ENCODE results near the gene JAK1. TPM values are rescaled to one million over a fixed set of nuclear protein-coding genes. Genes with fewer than 3 reads are reported as not detected.

The JAK1 gene
- total RNA-seq, 1 experiment from 2014 or later: 27.8 TPM

DNA sequence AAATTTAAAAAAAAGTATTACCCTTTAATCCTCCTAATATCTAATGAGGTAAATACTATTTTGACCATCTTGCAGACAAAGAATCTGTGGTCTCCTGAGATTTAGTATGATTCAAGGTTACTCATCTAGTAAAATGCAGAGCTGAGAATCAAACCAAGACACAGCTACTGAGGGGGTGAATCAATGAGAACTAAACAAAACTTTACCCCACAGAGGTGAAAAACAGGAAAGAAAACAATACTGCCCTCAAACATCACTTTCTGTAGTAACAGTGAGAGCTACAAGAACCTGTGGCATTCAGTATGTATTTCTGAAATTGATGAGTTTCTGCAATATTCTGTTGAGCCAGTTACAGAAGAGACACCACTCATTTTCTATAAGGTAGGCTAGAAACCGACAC lies 85.1 kb downstream of the JAK1 start:
- TF ChIP-seq HMGA2 (CRISPR knock-in tag; IDR thresholded peaks at IDR 0.05) (no peak), TP53 (CRISPR knock-in tag; IDR thresholded peaks at IDR 0.05) (no peak), ZNF396 (CRISPR knock-in tag; IDR thresholded peaks at IDR 0.05; ENCODE audit: borderline replicate concordance) (no peak), ZNF423 (CRISPR knock-in tag; IDR thresholded peaks at IDR 0.05) (no peak), NFYB (CRISPR knock-in tag; conservative IDR thresholded peaks at IDR 0.05; ENCODE audit: low read depth) (no peak), CREM (CRISPR knock-in tag; IDR thresholded peaks at IDR 0.05) (no peak), TEAD1 (CRISPR knock-in tag; IDR thresholded peaks at IDR 0.05) (no peak), ESRRA (CRISPR knock-in tag; IDR thresholded peaks at IDR 0.05; ENCODE audit: borderline replicate concordance) (no peak), GABPB1 (CRISPR knock-in tag; IDR thresholded peaks at IDR 0.05) (no peak), EMX1 (CRISPR knock-in tag; IDR thresholded peaks at IDR 0.05) (no peak), NR3C1 (CRISPR knock-in tag; conservative IDR thresholded peaks at IDR 0.05; ENCODE audit: low read depth) (no peak)
- TF ChIP-seq, protein P1, sequence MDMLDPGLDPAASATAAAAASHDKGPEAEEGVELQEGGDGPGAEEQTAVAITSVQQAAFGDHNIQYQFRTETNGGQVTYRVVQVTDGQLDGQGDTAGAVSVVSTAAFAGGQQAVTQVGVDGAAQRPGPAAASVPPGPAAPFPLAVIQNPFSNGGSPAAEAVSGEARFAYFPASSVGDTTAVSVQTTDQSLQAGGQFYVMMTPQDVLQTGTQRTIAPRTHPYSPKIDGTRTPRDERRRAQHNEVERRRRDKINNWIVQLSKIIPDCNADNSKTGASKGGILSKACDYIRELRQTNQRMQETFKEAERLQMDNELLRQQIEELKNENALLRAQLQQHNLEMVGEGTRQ (CRISPR knock-in tag; IDR thresholded peaks at IDR 0.05): no peak
- TF ChIP-seq, protein P2, sequence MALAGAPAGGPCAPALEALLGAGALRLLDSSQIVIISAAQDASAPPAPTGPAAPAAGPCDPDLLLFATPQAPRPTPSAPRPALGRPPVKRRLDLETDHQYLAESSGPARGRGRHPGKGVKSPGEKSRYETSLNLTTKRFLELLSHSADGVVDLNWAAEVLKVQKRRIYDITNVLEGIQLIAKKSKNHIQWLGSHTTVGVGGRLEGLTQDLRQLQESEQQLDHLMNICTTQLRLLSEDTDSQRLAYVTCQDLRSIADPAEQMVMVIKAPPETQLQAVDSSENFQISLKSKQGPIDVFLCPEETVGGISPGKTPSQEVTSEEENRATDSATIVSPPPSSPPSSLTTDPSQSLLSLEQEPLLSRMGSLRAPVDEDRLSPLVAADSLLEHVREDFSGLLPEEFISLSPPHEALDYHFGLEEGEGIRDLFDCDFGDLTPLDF (CRISPR knock-in tag; IDR thresholded peaks at IDR 0.05): no peak
- TF ChIP-seq, protein P3, sequence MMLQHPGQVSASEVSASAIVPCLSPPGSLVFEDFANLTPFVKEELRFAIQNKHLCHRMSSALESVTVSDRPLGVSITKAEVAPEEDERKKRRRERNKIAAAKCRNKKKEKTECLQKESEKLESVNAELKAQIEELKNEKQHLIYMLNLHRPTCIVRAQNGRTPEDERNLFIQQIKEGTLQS (CRISPR knock-in tag; conservative IDR thresholded peaks at IDR 0.05): no peak
- TF ChIP-seq, protein P4, sequence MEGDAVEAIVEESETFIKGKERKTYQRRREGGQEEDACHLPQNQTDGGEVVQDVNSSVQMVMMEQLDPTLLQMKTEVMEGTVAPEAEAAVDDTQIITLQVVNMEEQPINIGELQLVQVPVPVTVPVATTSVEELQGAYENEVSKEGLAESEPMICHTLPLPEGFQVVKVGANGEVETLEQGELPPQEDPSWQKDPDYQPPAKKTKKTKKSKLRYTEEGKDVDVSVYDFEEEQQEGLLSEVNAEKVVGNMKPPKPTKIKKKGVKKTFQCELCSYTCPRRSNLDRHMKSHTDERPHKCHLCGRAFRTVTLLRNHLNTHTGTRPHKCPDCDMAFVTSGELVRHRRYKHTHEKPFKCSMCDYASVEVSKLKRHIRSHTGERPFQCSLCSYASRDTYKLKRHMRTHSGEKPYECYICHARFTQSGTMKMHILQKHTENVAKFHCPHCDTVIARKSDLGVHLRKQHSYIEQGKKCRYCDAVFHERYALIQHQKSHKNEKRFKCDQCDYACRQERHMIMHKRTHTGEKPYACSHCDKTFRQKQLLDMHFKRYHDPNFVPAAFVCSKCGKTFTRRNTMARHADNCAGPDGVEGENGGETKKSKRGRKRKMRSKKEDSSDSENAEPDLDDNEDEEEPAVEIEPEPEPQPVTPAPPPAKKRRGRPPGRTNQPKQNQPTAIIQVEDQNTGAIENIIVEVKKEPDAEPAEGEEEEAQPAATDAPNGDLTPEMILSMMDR (IDR thresholded peaks at IDR 0.05): no peak
- TF ChIP-seq, protein P5, sequence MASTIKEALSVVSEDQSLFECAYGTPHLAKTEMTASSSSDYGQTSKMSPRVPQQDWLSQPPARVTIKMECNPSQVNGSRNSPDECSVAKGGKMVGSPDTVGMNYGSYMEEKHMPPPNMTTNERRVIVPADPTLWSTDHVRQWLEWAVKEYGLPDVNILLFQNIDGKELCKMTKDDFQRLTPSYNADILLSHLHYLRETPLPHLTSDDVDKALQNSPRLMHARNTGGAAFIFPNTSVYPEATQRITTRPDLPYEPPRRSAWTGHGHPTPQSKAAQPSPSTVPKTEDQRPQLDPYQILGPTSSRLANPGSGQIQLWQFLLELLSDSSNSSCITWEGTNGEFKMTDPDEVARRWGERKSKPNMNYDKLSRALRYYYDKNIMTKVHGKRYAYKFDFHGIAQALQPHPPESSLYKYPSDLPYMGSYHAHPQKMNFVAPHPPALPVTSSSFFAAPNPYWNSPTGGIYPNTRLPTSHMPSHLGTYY (CRISPR knock-in tag; IDR thresholded peaks at IDR 0.05): no peak
- no peaks in the 10 kb centered on the region for H3K27me3 Mint-ChIP-seq (ENCODE audit: low read depth)
- H3K9me3 Mint-ChIP-seq: no peaks in the 10 kb centered on the region
- ATAC-seq: no peak
- no peak overlapping the region for H3K27ac Mint-ChIP-seq
- POLR2A ChIA-PET: no interaction called here
- no peak overlapping the region for H3K4me3 Mint-ChIP-seq
- no peak for DNase-seq (ENCODE audit: low spot score)
- H3K4me1 Mint-ChIP-seq: peaks cover 13% of the 10 kb centered on the region
- 0 out of 2 replicates have a peak, but pooled peaks cover 4% of the 10 kb centered on the region for H3K36me3 Mint-ChIP-seq
- CTCF ChIA-PET: interaction anchor here (1.1 to 1.4 kb wide), 2 partner anchors 20 to 139 kb away, joined by 3 to 4 read pairs; no protein-coding TSS in a partner anchor

DNA sequence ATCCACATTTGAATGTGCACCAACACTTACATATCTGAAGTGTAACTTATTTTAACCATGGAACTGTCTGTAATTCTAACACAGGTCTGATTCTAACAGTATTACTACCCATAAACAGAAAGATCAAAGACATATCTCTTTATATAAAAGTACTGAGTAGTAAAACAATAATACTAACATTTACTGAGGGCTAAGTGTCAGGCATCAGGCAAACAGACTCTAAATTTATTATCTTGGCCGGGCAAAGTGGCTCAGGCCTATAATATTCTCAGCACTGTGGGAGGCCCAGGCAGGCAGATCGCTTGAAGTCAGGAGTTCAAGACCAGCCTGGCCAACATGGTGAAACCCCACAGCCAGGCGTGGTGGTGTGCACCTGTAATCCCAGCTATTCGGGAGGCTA lies 85.9 kb downstream of the JAK1 start:
- peaks cover 11% of the 10 kb centered on the region for H3K4me1 Mint-ChIP-seq
- ATAC-seq (no peak), DNase-seq (ENCODE audit: low spot score) (no peak)
- H3K9me3 Mint-ChIP-seq: no peaks in the 10 kb centered on the region
- H3K27ac Mint-ChIP-seq: no peak overlapping the region
- ChIA-PET CTCF (no interaction called here), POLR2A (no interaction called here)
- H3K27me3 Mint-ChIP-seq (ENCODE audit: low read depth): no peaks in the 10 kb centered on the region
- H3K36me3 Mint-ChIP-seq: peaks cover 6% of the 10 kb centered on the region; the same call in 1 of the 2 replicates
- no peak overlapping the region for H3K4me3 Mint-ChIP-seq
- no peak for TF ChIP-seq ZNF232 (CRISPR knock-in tag; IDR thresholded peaks at IDR 0.05)
- TF ChIP-seq ZBTB21 (CRISPR knock-in tag; IDR thresholded peaks at IDR 0.05; ENCODE audit: borderline replicate concordance): no peak
- no peak for TF ChIP-seq RORB (CRISPR knock-in tag; IDR thresholded peaks at IDR 0.05)
- no peak for TF ChIP-seq SMAD4 (CRISPR knock-in tag; IDR thresholded peaks at IDR 0.05)
- no peak for TF ChIP-seq ESRRA (CRISPR knock-in tag; IDR thresholded peaks at IDR 0.05; ENCODE audit: borderline replicate concordance)
- TF ChIP-seq NR1H2 (CRISPR knock-in tag; IDR thresholded peaks at IDR 0.05): no peak
- TF ChIP-seq ZNF138 (CRISPR knock-in tag; conservative IDR thresholded peaks at IDR 0.05): no peak
- TF ChIP-seq, protein P6, sequence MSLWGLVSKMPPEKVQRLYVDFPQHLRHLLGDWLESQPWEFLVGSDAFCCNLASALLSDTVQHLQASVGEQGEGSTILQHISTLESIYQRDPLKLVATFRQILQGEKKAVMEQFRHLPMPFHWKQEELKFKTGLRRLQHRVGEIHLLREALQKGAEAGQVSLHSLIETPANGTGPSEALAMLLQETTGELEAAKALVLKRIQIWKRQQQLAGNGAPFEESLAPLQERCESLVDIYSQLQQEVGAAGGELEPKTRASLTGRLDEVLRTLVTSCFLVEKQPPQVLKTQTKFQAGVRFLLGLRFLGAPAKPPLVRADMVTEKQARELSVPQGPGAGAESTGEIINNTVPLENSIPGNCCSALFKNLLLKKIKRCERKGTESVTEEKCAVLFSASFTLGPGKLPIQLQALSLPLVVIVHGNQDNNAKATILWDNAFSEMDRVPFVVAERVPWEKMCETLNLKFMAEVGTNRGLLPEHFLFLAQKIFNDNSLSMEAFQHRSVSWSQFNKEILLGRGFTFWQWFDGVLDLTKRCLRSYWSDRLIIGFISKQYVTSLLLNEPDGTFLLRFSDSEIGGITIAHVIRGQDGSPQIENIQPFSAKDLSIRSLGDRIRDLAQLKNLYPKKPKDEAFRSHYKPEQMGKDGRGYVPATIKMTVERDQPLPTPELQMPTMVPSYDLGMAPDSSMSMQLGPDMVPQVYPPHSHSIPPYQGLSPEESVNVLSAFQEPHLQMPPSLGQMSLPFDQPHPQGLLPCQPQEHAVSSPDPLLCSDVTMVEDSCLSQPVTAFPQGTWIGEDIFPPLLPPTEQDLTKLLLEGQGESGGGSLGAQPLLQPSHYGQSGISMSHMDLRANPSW (CRISPR knock-in tag; conservative IDR thresholded peaks at IDR 0.05; ENCODE audit: low read depth): no peak
- no peak for TF ChIP-seq ZNF219 (CRISPR knock-in tag; IDR thresholded peaks at IDR 0.05; ENCODE audit: borderline replicate concordance)
- TF ChIP-seq, protein P7, sequence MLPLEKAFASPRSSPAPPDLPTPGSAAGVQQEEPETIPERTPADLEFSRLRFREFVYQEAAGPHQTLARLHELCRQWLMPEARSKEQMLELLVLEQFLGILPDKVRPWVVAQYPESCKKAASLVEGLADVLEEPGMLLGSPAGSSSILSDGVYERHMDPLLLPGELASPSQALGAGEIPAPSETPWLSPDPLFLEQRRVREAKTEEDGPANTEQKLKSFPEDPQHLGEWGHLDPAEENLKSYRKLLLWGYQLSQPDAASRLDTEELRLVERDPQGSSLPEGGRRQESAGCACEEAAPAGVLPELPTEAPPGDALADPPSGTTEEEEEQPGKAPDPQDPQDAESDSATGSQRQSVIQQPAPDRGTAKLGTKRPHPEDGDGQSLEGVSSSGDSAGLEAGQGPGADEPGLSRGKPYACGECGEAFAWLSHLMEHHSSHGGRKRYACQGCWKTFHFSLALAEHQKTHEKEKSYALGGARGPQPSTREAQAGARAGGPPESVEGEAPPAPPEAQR (CRISPR knock-in tag; IDR thresholded peaks at IDR 0.05): no peak
- no peak for TF ChIP-seq NR3C1 (CRISPR knock-in tag; conservative IDR thresholded peaks at IDR 0.05; ENCODE audit: low read depth)

All from WTC11 (cell line).